ENCODE data around the gene CAMKK2.

DNA sequence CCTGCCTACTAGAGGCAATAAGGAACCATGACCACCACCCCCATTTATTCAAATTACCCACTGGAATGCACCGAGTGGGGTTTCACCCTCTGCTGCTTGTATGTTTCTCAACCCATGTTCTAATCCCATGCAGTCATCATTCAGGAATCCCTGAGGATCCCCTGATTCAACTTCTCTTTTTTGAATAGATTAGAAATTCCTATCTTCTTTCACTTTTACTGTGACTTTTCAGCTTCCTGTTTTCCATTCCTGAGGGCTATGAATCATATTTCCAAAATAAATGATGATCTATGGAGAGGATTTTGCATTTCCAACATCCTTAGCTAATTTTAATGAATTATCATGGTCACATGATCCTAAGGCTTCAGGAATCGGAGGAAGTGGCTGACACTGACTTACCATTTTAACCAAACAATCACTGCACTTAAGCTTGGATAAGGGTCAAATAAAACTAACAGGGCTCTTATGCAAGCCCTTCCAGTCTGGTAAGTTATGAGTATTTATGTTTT lies 105.9 kb downstream of the CAMKK2 start:
- TF ChIP-seq ATF1 (CRISPR knock-in tag; IDR thresholded peaks at IDR 0.05) (no peak), CREM (IDR thresholded peaks at IDR 0.05) (no peak), CREM (CRISPR knock-in tag; IDR thresholded peaks at IDR 0.05) (no peak), TARDBP (CRISPR knock-in tag; IDR thresholded peaks at IDR 0.05) (no peak), CHD4 (IDR thresholded peaks at IDR 0.05; ENCODE audit: borderline replicate concordance, low read length) (no peak), LCORL (IDR thresholded peaks at IDR 0.05) (no peak), LCORL (CRISPR knock-in tag; IDR thresholded peaks at IDR 0.05) (no peak), POLR2AphosphoS5 (IDR thresholded peaks at IDR 0.05; ENCODE audit: low read depth, low read length) (no peak), ZNF670 (CRISPR knock-in tag; IDR thresholded peaks at IDR 0.05; ENCODE audit: borderline replicate concordance) (no peak)
- TF ChIP-seq, protein P1, sequence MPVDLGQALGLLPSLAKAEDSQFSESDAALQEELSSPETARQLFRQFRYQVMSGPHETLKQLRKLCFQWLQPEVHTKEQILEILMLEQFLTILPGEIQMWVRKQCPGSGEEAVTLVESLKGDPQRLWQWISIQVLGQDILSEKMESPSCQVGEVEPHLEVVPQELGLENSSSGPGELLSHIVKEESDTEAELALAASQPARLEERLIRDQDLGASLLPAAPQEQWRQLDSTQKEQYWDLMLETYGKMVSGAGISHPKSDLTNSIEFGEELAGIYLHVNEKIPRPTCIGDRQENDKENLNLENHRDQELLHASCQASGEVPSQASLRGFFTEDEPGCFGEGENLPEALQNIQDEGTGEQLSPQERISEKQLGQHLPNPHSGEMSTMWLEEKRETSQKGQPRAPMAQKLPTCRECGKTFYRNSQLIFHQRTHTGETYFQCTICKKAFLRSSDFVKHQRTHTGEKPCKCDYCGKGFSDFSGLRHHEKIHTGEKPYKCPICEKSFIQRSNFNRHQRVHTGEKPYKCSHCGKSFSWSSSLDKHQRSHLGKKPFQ (CRISPR knock-in tag; IDR thresholded peaks at IDR 0.05; ENCODE audit: insufficient replicate concordance) = no peak
- TF ChIP-seq, protein P2, sequence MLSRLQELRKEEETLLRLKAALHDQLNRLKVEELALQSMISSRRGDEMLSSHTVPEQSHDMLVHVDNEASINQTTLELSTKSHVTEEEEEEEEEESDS (CRISPR knock-in tag; IDR thresholded peaks at IDR 0.05; ENCODE audit: borderline replicate concordance) = no peak
